ENCODE measurements around the gene CMTR1.

The CMTR1 gene

GRCh38 chr6:37514321-37514771, 81.3 kb downstream of the CMTR1 start:
- DNase-seq, result no peak

GRCh38 chr6:37514837-37515236, 81.8 kb downstream of the CMTR1 start:
- DNase-seq, result no peak

GRCh38 chr6:37515712-37516075, 82.7 kb downstream of the CMTR1 start:
- peak; percentile 50 for DNase-seq

GRCh38 chr6:37516076-37516919, 83.3 kb downstream of the CMTR1 start:
- DNase-seq, result peak; percentile 90

GRCh38 chr6:37516920-37517405, 83.9 kb downstream of the CMTR1 start:
- DNase-seq, result peak; percentile 69

- no peak for DNase-seq
Observed at GRCh38 chr6:37517411-37517812, 84.4 kb downstream of the CMTR1 start.

GRCh38 chr6:37518116-37518515, 85.1 kb downstream of the CMTR1 start:
- no peak for DNase-seq

GRCh38 chr6:37519461-37519860, 86.4 kb downstream of the CMTR1 start:
- DNase-seq, result no peak

- DNase-seq, result no peak
Observed at GRCh38 chr6:37520926-37521325, 87.9 kb downstream of the CMTR1 start.

- no peak for DNase-seq
Observed at GRCh38 chr6:37521674-37522073, 88.7 kb downstream of the CMTR1 start.

GRCh38 chr6:37522836-37523235, 89.8 kb downstream of the CMTR1 start:
- DNase-seq, result no peak

GRCh38 chr6:37523412-37523811, 90.4 kb downstream of the CMTR1 start:
- no peak for DNase-seq

- DNase-seq, result no peak
Observed at GRCh38 chr6:37524025-37524969, 91.3 kb downstream of the CMTR1 start.

GRCh38 chr6:37524970-37525318, 91.9 kb downstream of the CMTR1 start:
- DNase-seq, result no peak

- no peak for DNase-seq
Observed at GRCh38 chr6:37525460-37526357, 92.7 kb downstream of the CMTR1 start.

GRCh38 chr6:37528541-37528940, 95.5 kb downstream of the CMTR1 start:
- DNase-seq, result no peak

- DNase-seq, result no peak
Observed at GRCh38 chr6:37530297-37530696, 97.3 kb downstream of the CMTR1 start.

GRCh38 chr6:37531026-37531425, 98.0 kb downstream of the CMTR1 start:
- DNase-seq, result no peak
